Mucosa of descending colon (tissue), 3 donors: ENCODE results near the gene CCDC187. TPM values are rescaled to one million over a fixed set of nuclear protein-coding genes. Genes with fewer than 3 reads are reported as not detected.
A peak's percentile ranks its signal among the peaks of the same experiment; 100 is the strongest.

Source experiments
- ATAC-seq: fragments of 200-7000 bp; cut with Tn5 transposase; one replicate; pipeline ENCODE4 v1.9.1; 2020; ENCODE audit warnings: mild to moderate bottlenecking, moderate library complexity
- DNase-seq, 3 donors: peaks; one replicate each; pipeline ENCODE4 v3.0.0-alpha.2; 2020
- H3K36me3 ChIP-seq: fragments of 200-600 bp; one replicate; pipeline ENCODE4 v1.8.0; 2021; ENCODE audit warnings: low read depth, mild to moderate bottlenecking
- H3K4me1 ChIP-seq: fragments of 200-600 bp; one replicate; pipeline ENCODE4 v1.8.0; 2021; ENCODE audit warnings: low read depth, mild to moderate bottlenecking
- H3K4me3 ChIP-seq: fragments of 200-600 bp; one replicate; pipeline ENCODE4 v1.8.0; 2021; ENCODE audit warnings: mild to moderate bottlenecking
- H3K9me3 ChIP-seq: fragments of 200-600 bp; one replicate; pipeline ENCODE4 v1.8.0; 2021; ENCODE audit warnings: mild to moderate bottlenecking
- intact Hi-C, 2 donors: fragments of 100-400 bp; cut with DNase I in 1 of 2; cut with micrococcal nuclease in 1 of 2; formaldehyde crosslinking; loops; one replicate each; pipeline versions ENCODE4 v1.11.0 to v1.11.1; 2022; cut with DNase I, micrococcal nuclease
- total RNA-seq, 3 donors: library from RNA; stranded (reverse); fragmentation: NEBNext Ultra II Directional in 2 of 3; extraction: Animal tissue kit (Norgen Biotek cat#: 25700) in 2 of 3; gene quantifications; one replicate each; pipeline versions ENCODE4 v1.2.1 to v1.2.4, GENCODE V29; 2021 to 2023
- TF ChIP-seq, protein P1 (sequence below): fragments of 200-600 bp; IDR thresholded peaks from one replicate; pipeline ENCODE4 v1.8.0; 2022; ENCODE audit warnings: antibody characterized with exemption, mild to moderate bottlenecking
- donor health status: DM: no; HTN: no; CAD: no; lungs with moderate emphysema.
- donor health status: DM: no; HTN: no; CAD: no.
- donor health status: DM: no; HTN: yes; CAD: no.

CCDC187 gene
- total RNA-seq, 3 donors from 2014 or later, result 0.19 to 0.93 (median 0.48) TPM

DNA sequence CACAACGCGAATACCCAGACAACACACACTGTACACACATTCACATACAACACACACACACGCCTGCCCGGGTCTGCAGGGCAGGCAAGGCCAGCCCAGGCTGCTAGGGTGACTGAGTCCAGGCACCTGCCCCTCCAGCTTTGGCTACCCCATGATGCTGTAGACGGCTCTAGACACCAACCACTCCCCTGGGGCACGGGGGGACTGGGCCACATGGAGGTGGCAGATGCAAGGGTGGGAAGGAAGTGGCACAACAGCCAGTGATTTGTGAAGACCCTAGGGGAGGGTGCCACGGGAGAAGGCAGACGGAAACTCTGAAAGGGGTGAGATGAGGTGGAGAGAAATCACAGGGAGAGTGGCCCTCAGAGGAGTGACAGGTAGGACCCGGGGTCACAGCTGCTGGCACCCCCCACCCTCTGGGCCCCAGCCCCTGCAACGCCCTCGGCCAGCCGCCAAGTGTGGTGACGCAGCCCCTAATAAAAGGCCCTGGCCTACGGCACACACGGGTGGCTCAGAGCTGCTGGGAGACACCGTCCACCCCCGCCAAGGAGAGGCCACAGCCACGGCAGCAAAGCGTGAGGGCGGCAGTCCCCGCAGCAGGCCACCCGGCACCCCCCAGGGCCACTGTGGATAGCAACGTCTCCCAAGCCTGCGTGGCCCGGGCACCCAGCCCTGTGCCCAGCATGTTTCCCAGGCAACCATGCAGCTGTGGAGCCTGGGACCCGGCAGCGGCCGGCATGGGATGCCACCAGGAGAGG is 6.6 kb upstream of the CCDC187 start:
- peak; percentile 34 for ATAC-seq

DNA sequence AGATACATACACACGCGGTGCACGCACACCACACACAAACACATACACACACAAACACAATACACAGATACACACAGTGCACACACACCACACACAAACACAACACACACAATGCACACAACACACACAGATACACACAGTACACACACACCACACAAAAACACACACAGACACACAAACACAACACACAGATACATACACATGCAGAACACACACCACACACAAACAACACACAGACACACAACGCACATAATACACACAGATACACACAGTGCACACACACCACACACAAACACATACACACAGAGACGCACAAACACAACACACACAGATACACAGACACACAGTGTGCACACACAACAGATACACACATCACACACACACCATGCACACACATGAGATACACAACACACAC is 5.9 kb upstream of the CCDC187 start:
- DNase-seq (no peak), ATAC-seq (no peak)
- no peaks in the 10 kb centered on the region for H3K36me3 ChIP-seq
- H3K4me1 ChIP-seq, result peaks cover 8% of the 10 kb centered on the region
- no peaks in the 10 kb centered on the region for H3K9me3 ChIP-seq
- H3K4me3 ChIP-seq, result no peak overlapping the region
- intact Hi-C loops, result no loop called here
- TF ChIP-seq, protein P1, sequence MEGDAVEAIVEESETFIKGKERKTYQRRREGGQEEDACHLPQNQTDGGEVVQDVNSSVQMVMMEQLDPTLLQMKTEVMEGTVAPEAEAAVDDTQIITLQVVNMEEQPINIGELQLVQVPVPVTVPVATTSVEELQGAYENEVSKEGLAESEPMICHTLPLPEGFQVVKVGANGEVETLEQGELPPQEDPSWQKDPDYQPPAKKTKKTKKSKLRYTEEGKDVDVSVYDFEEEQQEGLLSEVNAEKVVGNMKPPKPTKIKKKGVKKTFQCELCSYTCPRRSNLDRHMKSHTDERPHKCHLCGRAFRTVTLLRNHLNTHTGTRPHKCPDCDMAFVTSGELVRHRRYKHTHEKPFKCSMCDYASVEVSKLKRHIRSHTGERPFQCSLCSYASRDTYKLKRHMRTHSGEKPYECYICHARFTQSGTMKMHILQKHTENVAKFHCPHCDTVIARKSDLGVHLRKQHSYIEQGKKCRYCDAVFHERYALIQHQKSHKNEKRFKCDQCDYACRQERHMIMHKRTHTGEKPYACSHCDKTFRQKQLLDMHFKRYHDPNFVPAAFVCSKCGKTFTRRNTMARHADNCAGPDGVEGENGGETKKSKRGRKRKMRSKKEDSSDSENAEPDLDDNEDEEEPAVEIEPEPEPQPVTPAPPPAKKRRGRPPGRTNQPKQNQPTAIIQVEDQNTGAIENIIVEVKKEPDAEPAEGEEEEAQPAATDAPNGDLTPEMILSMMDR, result no peak

More for the DNA sequence above, 6.6 kb upstream of the CCDC187 start:
- peaks cover 8% of the 10 kb centered on the region for H3K4me1 ChIP-seq
- no peaks in the 10 kb centered on the region for H3K9me3 ChIP-seq
- no peaks in the 10 kb centered on the region for H3K36me3 ChIP-seq
- intact Hi-C loops, result no loop called here
- TF ChIP-seq, protein P1, result no peak
- H3K4me3 ChIP-seq, result no peak overlapping the region
- peak in 1 of 3 donors; percentile 15 for DNase-seq

DNA sequence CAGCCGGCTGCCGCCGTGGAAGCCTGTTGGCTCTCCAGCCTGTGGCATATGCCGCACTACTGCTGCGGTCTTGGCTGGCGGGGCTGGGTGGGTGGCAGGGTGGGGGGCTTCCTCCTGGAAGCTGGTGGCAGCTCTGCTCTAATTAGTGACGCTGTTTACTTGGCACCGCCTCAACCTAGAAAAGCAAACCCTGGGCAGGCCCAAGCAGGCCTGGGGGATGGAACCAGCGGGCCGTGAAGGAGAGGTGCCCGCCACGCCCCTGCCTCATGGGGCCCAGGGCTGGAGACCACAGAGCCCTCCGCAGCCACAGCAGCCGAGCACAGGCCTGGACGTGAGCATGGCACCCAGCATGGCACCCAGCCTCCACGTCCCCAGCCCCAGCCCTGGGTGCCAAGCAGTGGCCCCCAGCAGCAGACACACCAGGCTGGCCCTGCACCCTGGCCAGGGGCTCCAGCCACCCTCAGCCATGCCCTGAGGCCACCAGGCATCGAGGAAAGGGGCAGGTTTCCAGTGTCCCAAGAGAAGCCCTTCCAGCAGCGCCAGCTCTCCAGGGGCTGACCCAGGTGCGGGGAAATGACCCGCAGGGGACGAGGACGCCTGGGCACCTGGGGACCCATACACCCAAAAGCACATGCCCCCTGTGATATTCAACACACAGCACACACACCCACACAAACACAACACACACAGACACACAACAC is 5.4 kb upstream of the CCDC187 start:
- H3K36me3 ChIP-seq, result no peaks in the 10 kb centered on the region
- intact Hi-C loops, result no loop called here
- DNase-seq (no peak), ATAC-seq (no peak)
- TF ChIP-seq, protein P1, result no peak
- no peak overlapping the region for H3K4me3 ChIP-seq
- H3K4me1 ChIP-seq, result peaks cover 8% of the 10 kb centered on the region
- no peaks in the 10 kb centered on the region for H3K9me3 ChIP-seq

DNA sequence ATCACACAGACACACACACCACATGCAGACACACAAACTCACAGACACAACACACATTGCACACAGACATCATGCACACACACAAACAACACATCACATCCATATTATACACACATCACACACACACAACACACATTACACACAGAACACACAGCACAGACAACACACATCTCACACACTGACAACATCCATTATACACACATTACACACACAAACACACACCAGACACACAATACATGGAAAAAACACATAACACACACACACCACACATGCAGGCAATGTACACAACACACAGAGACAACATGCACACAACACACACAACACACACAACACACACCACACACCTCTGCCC is 4.8 kb upstream of the CCDC187 start:
- Histone ChIP-seq H3K4me1 (peaks cover 8% of the 10 kb centered on the region), H3K36me3 (no peaks in the 10 kb centered on the region), H3K4me3 (no peak overlapping the region), H3K9me3 (no peaks in the 10 kb centered on the region)
- TF ChIP-seq, protein P1, result no peak
- intact Hi-C loops, result no loop called here
- DNase-seq (no peak), ATAC-seq (no peak)

DNA sequence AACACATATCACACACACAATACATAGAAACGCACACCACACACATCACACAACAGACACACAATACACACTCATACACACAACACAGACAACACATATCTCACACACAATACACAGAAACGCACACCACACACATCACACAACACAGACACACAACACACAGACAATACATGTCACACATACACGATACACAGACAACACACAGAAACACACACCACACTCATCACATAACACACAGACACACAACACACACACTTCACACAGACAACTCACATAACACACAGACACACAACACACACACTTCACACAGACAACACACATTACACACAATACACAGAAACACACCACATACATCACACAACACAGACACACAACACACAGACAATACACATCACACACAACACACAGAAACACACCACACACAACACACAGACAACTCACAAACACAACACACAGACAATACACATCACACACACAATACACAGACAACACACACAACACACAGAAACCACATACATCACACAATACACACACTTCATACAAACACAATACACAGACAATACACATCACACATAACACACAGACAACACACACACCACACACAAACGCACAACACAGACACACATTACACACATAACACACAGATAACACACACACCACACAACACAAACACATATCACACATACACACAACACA is 4.3 kb upstream of the CCDC187 start:
- intact Hi-C loops, result no loop called here
- ATAC-seq, result no peak
- TF ChIP-seq, protein P1, result no peak
- no peaks in the 10 kb centered on the region for H3K9me3 ChIP-seq
- H3K4me3 ChIP-seq, result no peak overlapping the region
- H3K36me3 ChIP-seq, result no peaks in the 10 kb centered on the region
- no peak for DNase-seq
- peaks cover 8% of the 10 kb centered on the region for H3K4me1 ChIP-seq
